HL-60 (cell line): Measurements from ENCODE around the gene NR3C1.

ENCODE experiments used
- GABPA ChIP-seq: IDR thresholded peaks from 2 replicates; pipeline ENCODE4 v1.6.1; 2012; ENCODE audit warnings: low read depth
- SPI1 ChIP-seq: IDR thresholded peaks from 2 replicates; pipeline ENCODE4 v1.6.1; 2012; ENCODE audit warnings: low read depth, mild to moderate bottlenecking, borderline replicate concordance
- TF ChIP-seq, protein P1 (sequence below): IDR thresholded peaks from one replicate; pipeline ENCODE4 v1.5.1; 2011; ENCODE audit warnings: low read length, control low read depth, inconsistent platforms; ENCODE audit not compliant: insufficient read depth

DNA sequence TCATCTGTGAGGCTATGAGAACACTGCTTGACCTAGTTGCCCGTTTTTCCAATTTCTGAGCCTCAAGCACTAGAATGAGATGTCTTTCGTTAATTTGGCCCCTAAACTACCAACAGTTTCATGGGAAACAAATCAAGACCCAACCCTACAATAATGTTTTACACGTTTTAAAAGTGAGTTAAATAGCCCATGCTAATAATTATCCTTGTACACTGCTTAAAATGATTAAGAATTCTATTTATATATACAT is 2.3 kb upstream of the NR3C1 start:
- TF ChIP-seq, protein P1, sequence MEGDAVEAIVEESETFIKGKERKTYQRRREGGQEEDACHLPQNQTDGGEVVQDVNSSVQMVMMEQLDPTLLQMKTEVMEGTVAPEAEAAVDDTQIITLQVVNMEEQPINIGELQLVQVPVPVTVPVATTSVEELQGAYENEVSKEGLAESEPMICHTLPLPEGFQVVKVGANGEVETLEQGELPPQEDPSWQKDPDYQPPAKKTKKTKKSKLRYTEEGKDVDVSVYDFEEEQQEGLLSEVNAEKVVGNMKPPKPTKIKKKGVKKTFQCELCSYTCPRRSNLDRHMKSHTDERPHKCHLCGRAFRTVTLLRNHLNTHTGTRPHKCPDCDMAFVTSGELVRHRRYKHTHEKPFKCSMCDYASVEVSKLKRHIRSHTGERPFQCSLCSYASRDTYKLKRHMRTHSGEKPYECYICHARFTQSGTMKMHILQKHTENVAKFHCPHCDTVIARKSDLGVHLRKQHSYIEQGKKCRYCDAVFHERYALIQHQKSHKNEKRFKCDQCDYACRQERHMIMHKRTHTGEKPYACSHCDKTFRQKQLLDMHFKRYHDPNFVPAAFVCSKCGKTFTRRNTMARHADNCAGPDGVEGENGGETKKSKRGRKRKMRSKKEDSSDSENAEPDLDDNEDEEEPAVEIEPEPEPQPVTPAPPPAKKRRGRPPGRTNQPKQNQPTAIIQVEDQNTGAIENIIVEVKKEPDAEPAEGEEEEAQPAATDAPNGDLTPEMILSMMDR = no peak
- TF ChIP-seq GABPA (no peak), SPI1 (no peak)
